HCT116 (cell line): ENCODE measurements around the gene DUSP3. TPM values are rescaled to one million over a fixed set of nuclear protein-coding genes. Genes with fewer than 3 reads are reported as not detected.

Experiments
- ATAC-seq: fragments of 200-7000 bp; cut with Tn5 transposase; 2 replicates; pipeline ENCODE4 v1.9.1; 2020; ENCODE audit warnings: mild to moderate bottlenecking, moderate library complexity
- BruUV-seq: library from RNA; stranded (reverse); fragments of 400-500 nt; replicated peaks from 2 replicates; lab custom pipeline; 2021; lab: Mats Ljungman, UMichigan
- CTCF ChIA-PET: fragments of 300-600 bp; sonication (Branson Sonifier 250); formaldehyde crosslinking; loops from one replicate; lab custom pipeline; 2021; ENCODE audit warnings: antibody characterized with exemption; lab: Charles Lee
- POLR2A ChIA-PET: fragments of 300-600, 350-600 bp; sonication (Branson Sonifier 250); formaldehyde crosslinking; loops from one replicate; lab custom pipeline; 2021; ENCODE audit warnings: antibody characterized with exemption; lab: Charles Lee
- RAD21 ChIA-PET, 2 experiments: fragments of 300-600 bp; sonication (Branson Sonifier 250); formaldehyde crosslinking; loops; one replicate each; lab custom pipeline; 2023; ENCODE audit warnings: low total read pairs in 2 of 2; ENCODE audit not compliant: uncharacterized antibody in 2 of 2, unreplicated experiment in 2 of 2, low non-redundant PET in 1 of 2; lab: Charles Lee
- DNase-seq: peaks from one replicate; pipeline ENCODE4 v3.0.0-alpha.2; 2010; ENCODE audit warnings: low read depth, low spot score
- H2AFZ ChIP-seq: fragments of 200-600 bp; shearing (Covaris generic), sonication (generic); 2 replicates; pipeline ENCODE4 v1.6.1; 2017; ENCODE audit warnings: low read depth, mixed run types, mixed read lengths, antibody characterized with exemption, low read length; ENCODE audit not compliant: poor library complexity, severe bottlenecking
- H3K27ac ChIP-seq: 2 replicates; pipeline ENCODE4 v1.5.1; 2012; ENCODE audit warnings: low read depth, low read length
- H3K27me3 ChIP-seq: fragments of 200-600 bp; sonication (generic); 2 replicates; pipeline ENCODE4 v1.6.1; 2016; ENCODE audit warnings: mixed run types, low read length, mixed read lengths; ENCODE audit not compliant: insufficient read depth
- H3K36me3 ChIP-seq, 2 experiments: fragments of 200-500 bp in 1 of 2; fragments of 200-600 bp in 1 of 2; sonication (Bioruptor generic) in 1 of 2; sonication (generic) in 1 of 2; 2 replicates each; pipeline versions ENCODE4 v1.5.1 to v1.6.1; 2014 to 2016; ENCODE audit warnings: low read length in 2 of 2, inconsistent platforms in 1 of 2, mixed read lengths in 1 of 2, mixed run types in 1 of 2; ENCODE audit not compliant: insufficient read depth in 2 of 2, control insufficient read depth in 1 of 2
- H3K4me1 ChIP-seq, 2 experiments: fragments of 200-600 bp in 1 of 2; sonication (generic) in 1 of 2; 2 replicates each; pipeline versions ENCODE4 v1.5.1 to v1.6.1; 2012 to 2017; ENCODE audit warnings: low read length in 2 of 2, inconsistent platforms in 1 of 2, mild to moderate bottlenecking in 1 of 2, mixed read lengths in 1 of 2, mixed run types in 1 of 2, moderate library complexity in 1 of 2; ENCODE audit not compliant: insufficient read depth in 2 of 2, control insufficient read depth in 1 of 2
- H3K4me2 ChIP-seq: fragments of 200-600 bp; sonication (generic); 2 replicates; pipeline ENCODE4 v1.6.1; 2017; ENCODE audit warnings: mixed run types, low read length, mixed read lengths
- H3K4me3 ChIP-seq, 2 experiments: fragments of 200-600 bp in 1 of 2; sonication (generic) in 1 of 2; replicated peaks in 1 of 2; 2 replicates each; pipeline ENCODE4 v1.5.1; 2011 to 2016; ENCODE audit warnings: low read length in 2 of 2, control low read depth in 1 of 2, low read depth in 1 of 2, mild to moderate bottlenecking in 1 of 2, mixed read lengths in 1 of 2, mixed run types in 1 of 2
- H3K79me2 ChIP-seq: fragments of 200-600 bp; sonication (generic); 2 replicates; pipeline ENCODE4 v1.6.1; 2017; ENCODE audit warnings: mild to moderate bottlenecking, mixed run types, low read length, moderate library complexity, mixed read lengths; ENCODE audit not compliant: insufficient read depth
- H3K9ac ChIP-seq: fragments of 200-600 bp; sonication (generic); 2 replicates; pipeline ENCODE4 v1.6.1; 2016; ENCODE audit warnings: low read length, mixed read lengths
- H3K9me2 ChIP-seq: fragments of 200-600 bp; sonication (generic), shearing (Covaris generic); 2 replicates; pipeline ENCODE4 v1.6.1; 2017; ENCODE audit warnings: mixed run types, mild to moderate bottlenecking, moderate library complexity; ENCODE audit not compliant: insufficient read depth
- H3K9me3 ChIP-seq, 2 experiments: fragments of 200-500 bp in 1 of 2; fragments of 200-600 bp in 1 of 2; sonication (Bioruptor generic) in 1 of 2; sonication (generic) in 1 of 2; 2 replicates each; pipeline ENCODE4 v1.6.1; 2014 to 2017; ENCODE audit warnings: low read length in 2 of 2, mixed read lengths in 2 of 2, inconsistent platforms in 1 of 2, low read depth in 1 of 2, mild to moderate bottlenecking in 1 of 2, mixed run types in 1 of 2, moderate library complexity in 1 of 2; ENCODE audit not compliant: control insufficient read depth in 1 of 2, insufficient read depth in 1 of 2
- H4K20me1 ChIP-seq: fragments of 200-600 bp; sonication (generic), shearing (Covaris generic); 2 replicates; pipeline ENCODE4 v1.6.1; 2017; ENCODE audit warnings: mixed run types, mild to moderate bottlenecking, moderate library complexity; ENCODE audit not compliant: insufficient read depth
- CEBPB ChIP-seq: IDR thresholded peaks from 2 replicates; pipeline ENCODE4 v1.6.1; 2012; ENCODE audit warnings: low read depth
- CTCF ChIP-seq, 3 experiments: fragments of 200-600 bp in 1 of 3; sonication (generic) in 1 of 3; IDR thresholded peaks in 2 of 3; conservative IDR thresholded peaks in 1 of 3; 2 replicates each; pipeline ENCODE4 v1.5.1; 2012 to 2017; ENCODE audit warnings: low read depth in 2 of 3, low read length in 2 of 3, antibody characterized with exemption in 1 of 3, borderline replicate concordance in 1 of 3, control low read depth in 1 of 3, mild to moderate bottlenecking in 1 of 3, mixed read lengths in 1 of 3, mixed run types in 1 of 3, moderate library complexity in 1 of 3; ENCODE audit not compliant: insufficient read depth in 1 of 3
- ELF1 ChIP-seq: IDR thresholded peaks from 2 replicates; pipeline ENCODE4 v1.6.1; 2012; ENCODE audit warnings: low read depth, borderline replicate concordance
- EZH2phosphoT487 ChIP-seq: fragments of 200-600 bp; IDR thresholded peaks from 2 replicates; pipeline ENCODE4 v1.6.1; 2018; ENCODE audit warnings: antibody characterized with exemption, borderline replicate concordance
- FOSL1 ChIP-seq: IDR thresholded peaks from 2 replicates; pipeline ENCODE4 v1.6.1; 2012; ENCODE audit warnings: low read depth
- JUND ChIP-seq: IDR thresholded peaks from 2 replicates; pipeline ENCODE4 v1.6.1; 2012
- MAX ChIP-seq: IDR thresholded peaks from 2 replicates; pipeline ENCODE4 v1.6.1; 2012
- RAD21 ChIP-seq: IDR thresholded peaks from 2 replicates; pipeline ENCODE4 v1.6.1; 2012; ENCODE audit warnings: low read depth, mild to moderate bottlenecking
- SP1 ChIP-seq: IDR thresholded peaks from 2 replicates; pipeline ENCODE4 v1.6.1; 2012; ENCODE audit warnings: low read depth
- SRF ChIP-seq: IDR thresholded peaks from 2 replicates; pipeline ENCODE4 v1.6.1; 2012; ENCODE audit warnings: low read depth
- YY1 ChIP-seq: IDR thresholded peaks from 2 replicates; pipeline ENCODE4 v1.6.1; 2011; ENCODE audit warnings: low read length, low read depth, moderate library complexity, mild to moderate bottlenecking; ENCODE audit not compliant: insufficient replicate concordance; ENCODE audit errors: extremely low read depth
- ZNF274 ChIP-seq: fragments of 200-500 bp; sonication (Bioruptor generic); IDR thresholded peaks from 2 replicates; pipeline ENCODE4 v1.6.1; 2014; ENCODE audit warnings: mild to moderate bottlenecking, low read depth, low read length, inconsistent platforms
- intact Hi-C: fragments of 100-400 bp; cut with micrococcal nuclease; formaldehyde crosslinking; loops from 2 replicates; pipeline ENCODE4 v1.10.0; 2022
- total RNA-seq: library from RNA; stranded (reverse); gene quantifications from one replicate; pipeline ENCODE4 v1.2.1, GENCODE V29; 2021; ENCODE audit not compliant: unreplicated experiment

The DUSP3 gene
- total RNA-seq, 1 experiment from 2014 or later, result 29.6 TPM

- Histone ChIP-seq H3K9me3 (no peaks in the 10 kb centered on the region), H3K9ac (no peak overlapping the region), H3K4me2 (no peak overlapping the region), H3K4me3 (no peak overlapping the region), H3K27ac (no peak overlapping the region), H3K9me2 (no peaks in the 10 kb centered on the region), H3K79me2 (no peaks in the 10 kb centered on the region), H3K27me3 (no peaks in the 10 kb centered on the region), H3K4me1 (peaks cover 0 to 9% of the 10 kb centered on the region in 2 experiments; a peak in 1 of 4 replicates), H2AFZ (no peak overlapping the region), H4K20me1 (no peaks in the 10 kb centered on the region), H3K36me3 (peaks cover 4 to 23% of the 10 kb centered on the region in 2 experiments; a peak in 3 of 4 replicates)
- TF ChIP-seq RAD21 (no peak), EZH2phosphoT487 (no peak), FOSL1 (no peak), SP1 (no peak), JUND (no peak), SRF (no peak), ELF1 (no peak), YY1 (no peak), MAX (no peak), ZNF274 (no peak), CEBPB (no peak), CTCF (IDR thresholded peaks at IDR 0.05 in 2 of 3, conservative IDR thresholded peaks at IDR 0.05 in 1 of 3; ENCODE audit: borderline replicate concordance in 1 of 3, insufficient read depth in 1 of 3, low read depth in 2 of 3, low read length in 2 of 3) (no peak)
- DNase-seq (no peak), ATAC-seq (no peak)
- ChIA-PET CTCF (no interaction called here), POLR2A (no interaction called here), RAD21 (no interaction called here)
- intact Hi-C loops, result no loop called here
- no TSS peak for BruUV-seq
These were observed 39.0 kb upstream of the DUSP3 start for GRCh38 chr17:43817826-43818225.
